Fibroblast of pulmonary artery (primary cell): ENCODE measurements around the gene TIGD3.

ENCODE experiments used
- DNase-seq: peaks from one replicate; pipeline ENCODE4 v3.0.0-alpha.2; 2010; ENCODE audit warnings: low read depth
- H3K4me3 ChIP-seq: replicated peaks from 2 replicates; pipeline ENCODE4 v1.5.1; 2011; ENCODE audit warnings: low read depth, mild to moderate bottlenecking, control low read depth, low read length, moderate library complexity
- CTCF ChIP-seq: IDR thresholded peaks from 2 replicates; pipeline ENCODE4 v1.5.1; 2011; ENCODE audit warnings: mild to moderate bottlenecking, control low read depth, low read length, inconsistent platforms; ENCODE audit errors: missing control alignments

TIGD3 gene

GRCh38 chr11:65338676-65339075, 15.9 kb upstream of the TIGD3 start:
- no peak for TF ChIP-seq CTCF
- H3K4me3 ChIP-seq: no peak overlapping the region
- DNase-seq: no peak

- DNase-seq: no peak
- no peak overlapping the region for H3K4me3 ChIP-seq
- no peak for TF ChIP-seq CTCF
Measured at GRCh38 chr11:65340226-65340625, 14.3 kb upstream of the TIGD3 start.

- H3K4me3 ChIP-seq: no peak overlapping the region
- TF ChIP-seq CTCF: no peak
- no peak for DNase-seq
Measured at GRCh38 chr11:65341856-65342255, 12.7 kb upstream of the TIGD3 start.

- no peak for DNase-seq
- no peak overlapping the region for H3K4me3 ChIP-seq
- TF ChIP-seq CTCF: no peak
Measured at GRCh38 chr11:65351511-65351910, 3.0 kb upstream of the TIGD3 start.

GRCh38 chr11:65352783-65353182, 1.8 kb upstream of the TIGD3 start:
- peak; percentile 46 for TF ChIP-seq CTCF
- peak; percentile 42 for DNase-seq
- no peak overlapping the region for H3K4me3 ChIP-seq

- DNase-seq: no peak
Measured at GRCh38 chr11:65353376-65353775, 1.2 kb upstream of the TIGD3 start.

More at GRCh38 chr11:65353376-65353775, 1.2 kb upstream of the TIGD3 start:
- no peak overlapping the region for H3K4me3 ChIP-seq
- no peak for TF ChIP-seq CTCF
